Astrocyte of the cerebellum (primary cell): ENCODE data around the gene PRTN3.
"Not testable (repeated sequence)": the region's sequence is repeated elsewhere in the genome, so short reads cannot be mapped to it uniquely, and the experiment has no call there.

Experiments
- DNase-seq: peaks from one replicate; pipeline ENCODE4 v3.0.0-alpha.2; 2011; ENCODE audit warnings: low read depth
- H3K4me3 ChIP-seq: 2 replicates; pipeline ENCODE4 v1.5.1; 2011; ENCODE audit warnings: mild to moderate bottlenecking, low read depth, low read length, moderate library complexity
- CTCF ChIP-seq: IDR thresholded peaks from 2 replicates; pipeline ENCODE4 v1.5.1; 2012; ENCODE audit warnings: low read length, low read depth, moderate library complexity, mild to moderate bottlenecking; ENCODE audit errors: missing control alignments
- in situ Hi-C: cut with HindIII; loops from 2 replicates; pipeline ENCODE4 v1.10.0; 2017; ENCODE audit warnings: low sequenced_read_pairs

Gene PRTN3

GRCh38 chr19:872266-872951 is 31.6 kb downstream of the PRTN3 start:
- in situ Hi-C loops, result no loop called here
- TF ChIP-seq CTCF, result no peak
- H3K4me3 ChIP-seq, result no peak overlapping the region
- no peak for DNase-seq

GRCh38 chr19:873084-873483 is 32.3 kb downstream of the PRTN3 start:
- in situ Hi-C loops, result no loop called here
- no peak for TF ChIP-seq CTCF
- no peak for DNase-seq
- H3K4me3 ChIP-seq, result no peak overlapping the region

GRCh38 chr19:873561-874041 is 32.8 kb downstream of the PRTN3 start:
- in situ Hi-C loops, result no loop called here
- DNase-seq, result no peak
- no peak overlapping the region for H3K4me3 ChIP-seq
- no peak for TF ChIP-seq CTCF

- no peak overlapping the region for H3K4me3 ChIP-seq
- in situ Hi-C loops, result no loop called here
- DNase-seq, result no peak
- no peak for TF ChIP-seq CTCF
Measured at GRCh38 chr19:875265-875879, 34.6 kb downstream of the PRTN3 start.

- in situ Hi-C loops, result no loop called here
- H3K4me3 ChIP-seq, result no peak overlapping the region
- TF ChIP-seq CTCF, result no peak
- no peak for DNase-seq
Measured at GRCh38 chr19:876089-876488, 35.3 kb downstream of the PRTN3 start.

GRCh38 chr19:876780-877314 is 36.0 kb downstream of the PRTN3 start:
- no peak for TF ChIP-seq CTCF
- in situ Hi-C loops, result no loop called here
- H3K4me3 ChIP-seq, result no peak overlapping the region
- DNase-seq, result no peak

GRCh38 chr19:877992-878660 is 37.3 kb downstream of the PRTN3 start:
- DNase-seq, in situ Hi-C loops, H3K4me3 ChIP-seq: not testable (repeated sequence)

GRCh38 chr19:878751-879561 is 38.2 kb downstream of the PRTN3 start:
- in situ Hi-C loops, H3K4me3 ChIP-seq, DNase-seq: not testable (repeated sequence)
